GM23248 (cell line): ENCODE data around the gene GABRG3. TPM values are rescaled to one million over a fixed set of nuclear protein-coding genes. Genes with fewer than 3 reads are reported as not detected.

ENCODE experiments used
- DNase-seq: peaks from one replicate; pipeline ENCODE4 v3.0.0-alpha.2; 2015
- H2AFZ ChIP-seq: fragments of 200-600 bp; sonication (generic); 2 replicates; pipeline ENCODE4 v1.6.1; 2016; ENCODE audit warnings: antibody characterized with exemption
- H3F3A ChIP-seq: fragments of 200-600 bp; sonication (generic); 2 replicates; pipeline ENCODE4 v1.6.1; 2016; ENCODE audit warnings: mild to moderate bottlenecking, antibody characterized with exemption, mixed run types; ENCODE audit not compliant: insufficient read depth
- H3K27ac ChIP-seq: fragments of 200-600 bp; sonication (generic); 2 replicates; pipeline ENCODE4 v1.5.1; 2016; ENCODE audit warnings: mild to moderate bottlenecking
- H3K27me3 ChIP-seq: fragments of 200-600 bp; sonication (generic); replicated peaks from 2 replicates; pipeline ENCODE4 v1.6.1; 2016; ENCODE audit warnings: mild to moderate bottlenecking; ENCODE audit not compliant: insufficient read depth
- H3K36me3 ChIP-seq: fragments of 200-600 bp; sonication (generic); 2 replicates; pipeline ENCODE4 v1.6.1; 2016; ENCODE audit warnings: low read depth, mild to moderate bottlenecking
- H3K4me1 ChIP-seq: fragments of 200-600 bp; sonication (generic); 2 replicates; pipeline ENCODE4 v1.6.1; 2016; ENCODE audit warnings: mild to moderate bottlenecking; ENCODE audit not compliant: insufficient read depth
- H3K4me2 ChIP-seq: fragments of 200-600 bp; sonication (generic); one replicate; pipeline ENCODE4 v1.6.1; 2016; ENCODE audit warnings: mild to moderate bottlenecking; ENCODE audit not compliant: unreplicated experiment
- H3K4me3 ChIP-seq: fragments of 200-600 bp; sonication (generic); 2 replicates; pipeline ENCODE4 v1.5.1; 2016; ENCODE audit warnings: mild to moderate bottlenecking
- H3K79me2 ChIP-seq: fragments of 200-600 bp; sonication (generic); 2 replicates; pipeline ENCODE4 v1.6.1; 2016; ENCODE audit warnings: mild to moderate bottlenecking; ENCODE audit not compliant: insufficient read depth
- H3K9ac ChIP-seq: fragments of 200-600 bp; sonication (generic); 2 replicates; pipeline ENCODE4 v1.6.1; 2016; ENCODE audit warnings: mild to moderate bottlenecking
- H3K9me2 ChIP-seq: fragments of 200-600 bp; sonication (generic); 2 replicates; pipeline ENCODE4 v1.6.1; 2016; ENCODE audit warnings: mixed run types, mild to moderate bottlenecking, moderate library complexity; ENCODE audit not compliant: insufficient read depth
- H3K9me3 ChIP-seq: fragments of 200-600 bp; sonication (generic); one replicate; pipeline ENCODE4 v1.6.1; 2017; ENCODE audit warnings: low read depth
- H4K20me1 ChIP-seq: fragments of 200-600 bp; sonication (generic); 2 replicates; pipeline ENCODE4 v1.6.0; 2016; ENCODE audit not compliant: insufficient read depth
- EZH2 ChIP-seq: fragments of 200-600 bp; sonication (generic); IDR thresholded peaks from 2 replicates; pipeline ENCODE4 v1.6.1; 2018; ENCODE audit warnings: antibody characterized with exemption, mild to moderate bottlenecking; ENCODE audit not compliant: insufficient read depth, poor library complexity, severe bottlenecking
- EZH2phosphoT487 ChIP-seq: fragments of 200-600 bp; sonication (generic); IDR thresholded peaks from 2 replicates; pipeline ENCODE4 v1.6.1; 2018; ENCODE audit warnings: antibody characterized with exemption, moderate library complexity, mild to moderate bottlenecking, low read depth; ENCODE audit not compliant: insufficient read depth
- WGBS, 2 experiments: methylation state at CpG; one replicate each; pipeline ENCODE4 v1.1.6; 2015 to 2017; ENCODE audit warnings: low lambda C conversion rate in 2 of 2, low coverage in 1 of 2; ENCODE audit errors: missing lambda C conversion rate in 2 of 2; 5-methylcytosine and 5-hydroxymethylcytosine counted together
- in situ Hi-C: fragments of 300-500 bp; cut with MboI; formaldehyde crosslinking; loops from 2 replicates; pipeline ENCODE4 v1.15.0; 2020
- polyA plus RNA-seq: library from polyadenylated mRNA; unstranded; fragments of >200 nt; fragmentation: Nextera tagmentation; extraction: Ambion mirVana; gene quantifications from 2 replicates; pipeline ENCODE4 v1.2.1, GENCODE V29; 2016
- total RNA-seq: library from RNA; depleted of rRNA; stranded (reverse); fragments of >200 nt; shearing (Covaris generic); gene quantifications from 2 replicates; pipeline ENCODE4 v1.2.3, GENCODE V29; 2014

GABRG3 gene
- total and polyA plus RNA-seq, 2 experiments from 2014 or later: not detected

DNA sequence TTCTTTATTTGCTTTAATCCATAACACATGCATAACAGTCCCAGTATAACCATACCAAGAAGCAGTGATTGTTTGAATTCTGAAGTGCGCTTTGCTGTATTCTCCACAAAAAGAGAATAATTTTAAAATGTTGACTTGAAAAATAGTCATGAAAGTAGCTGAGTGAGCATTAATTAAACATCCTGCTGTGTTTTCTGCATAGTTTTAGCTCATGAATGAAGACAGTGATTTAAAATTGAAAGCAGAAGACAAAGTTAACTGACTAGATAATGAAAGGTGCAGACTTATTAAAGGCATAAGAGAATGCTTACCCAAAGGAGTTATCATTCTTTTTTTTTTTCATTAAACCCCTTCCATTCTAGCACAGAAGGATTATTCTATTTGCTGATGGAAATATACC lies 143.5 kb downstream of the GABRG3 start:
- Histone ChIP-seq H3K4me2 (no peak overlapping the region), H3K79me2 (no peaks in the 10 kb centered on the region), H3K9me3 (no peaks in the 10 kb centered on the region), H3K9ac (no peak overlapping the region), H3K4me1 (no peaks in the 10 kb centered on the region), H3K9me2 (no peaks in the 10 kb centered on the region), H2AFZ (no peak overlapping the region), H3K27me3 (no peaks in the 10 kb centered on the region), H4K20me1 (no peaks in the 10 kb centered on the region), H3F3A (no peaks in the 10 kb centered on the region), H3K4me3 (no peak overlapping the region), H3K36me3 (no peaks in the 10 kb centered on the region), H3K27ac (no peak overlapping the region)
- DNase-seq: no peak
- WGBS, 2 experiments: 80 to 88% methylated on average over 1 of the region's 1 CpG
- in situ Hi-C loops: no loop called here
- no peak for TF ChIP-seq EZH2

- Histone ChIP-seq H4K20me1 (no peaks in the 10 kb centered on the region), H3K36me3 (no peaks in the 10 kb centered on the region), H3K9me2 (0 out of 2 replicates have a peak, but pooled peaks cover 4% of the 10 kb centered on the region), H3K4me3 (no peak overlapping the region), H3K9me3 (no peaks in the 10 kb centered on the region), H3K9ac (no peak overlapping the region), H3K27ac (no peak overlapping the region), H3F3A (no peaks in the 10 kb centered on the region), H3K4me2 (no peak overlapping the region), H3K27me3 (no peaks in the 10 kb centered on the region), H3K4me1 (no peaks in the 10 kb centered on the region), H2AFZ (no peak overlapping the region), H3K79me2 (no peaks in the 10 kb centered on the region)
- in situ Hi-C loops: no loop called here
- no peak for TF ChIP-seq EZH2phosphoT487
- no peak for TF ChIP-seq EZH2
- WGBS, 2 experiments: 2% methylated on average over 5 of the region's 5 CpGs
- DNase-seq: no peak
Observed at GRCh38 chr15:27119695-27120266, 148.8 kb downstream of the GABRG3 start.

DNA sequence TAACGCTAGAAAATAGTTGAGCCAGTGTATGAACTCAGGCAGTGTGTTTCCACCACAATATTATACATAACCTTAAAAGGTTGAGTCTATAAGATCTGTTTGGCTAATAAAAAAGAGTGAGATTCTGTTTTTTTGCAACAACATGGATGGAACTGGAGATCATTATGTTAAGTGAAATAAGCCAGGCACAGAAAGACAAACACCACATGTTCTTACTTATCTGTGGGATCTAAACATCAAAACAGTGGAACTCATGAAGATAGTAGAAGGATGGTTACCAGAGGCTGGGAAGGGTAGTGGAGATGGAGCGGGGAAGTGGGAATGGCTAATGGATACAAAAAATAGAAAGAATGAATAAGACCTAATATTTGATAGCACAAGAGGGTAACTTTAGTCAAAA lies 150.7 kb downstream of the GABRG3 start:
- no peak overlapping the region for H2AFZ ChIP-seq
- H4K20me1 ChIP-seq: no peaks in the 10 kb centered on the region
- H3F3A ChIP-seq: no peaks in the 10 kb centered on the region
- no peak overlapping the region for H3K4me3 ChIP-seq
- in situ Hi-C loops: no loop called here
- DNase-seq: no peak
- H3K4me1 ChIP-seq: no peaks in the 10 kb centered on the region
- no peak overlapping the region for H3K4me2 ChIP-seq
- 0 out of 2 replicates have a peak, but pooled peaks cover 4% of the 10 kb centered on the region for H3K9me2 ChIP-seq
- H3K9ac ChIP-seq: no peak overlapping the region
- H3K36me3 ChIP-seq: no peaks in the 10 kb centered on the region
- WGBS, 2 experiments: 37 to 44% methylated on average over 2 of the region's 2 CpGs
- no peaks in the 10 kb centered on the region for H3K27me3 ChIP-seq
- no peak for TF ChIP-seq EZH2
- TF ChIP-seq EZH2phosphoT487: no peak
- no peaks in the 10 kb centered on the region for H3K9me3 ChIP-seq
- no peaks in the 10 kb centered on the region for H3K79me2 ChIP-seq
- no peak overlapping the region for H3K27ac ChIP-seq

DNA sequence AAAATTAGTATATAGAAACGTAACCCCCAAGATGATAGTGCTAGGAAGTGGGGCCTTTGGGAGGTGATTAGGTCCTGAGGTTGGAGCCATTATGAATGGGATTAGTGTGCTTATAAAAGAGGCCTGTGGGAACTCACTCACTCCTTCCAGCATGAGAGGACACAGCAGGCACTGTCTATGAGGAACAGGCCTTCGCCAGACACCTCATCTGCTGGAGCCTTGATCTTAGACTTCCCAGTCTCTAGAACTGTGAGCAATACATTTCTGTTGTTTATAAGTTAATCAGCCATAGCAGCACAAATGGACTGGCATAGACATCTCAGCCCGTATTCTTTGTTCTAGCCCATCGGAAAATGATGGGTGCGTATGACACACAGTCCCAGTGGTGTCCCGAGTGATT lies 152.3 kb downstream of the GABRG3 start:
- DNase-seq: no peak
- no peaks in the 10 kb centered on the region for H3K79me2 ChIP-seq
- H4K20me1 ChIP-seq: no peaks in the 10 kb centered on the region
- H2AFZ ChIP-seq: no peak overlapping the region
- in situ Hi-C loops: no loop called here
- H3K4me2 ChIP-seq: no peak overlapping the region
- no peak overlapping the region for H3K27ac ChIP-seq
- no peaks in the 10 kb centered on the region for H3K4me1 ChIP-seq
- H3K9me3 ChIP-seq: no peaks in the 10 kb centered on the region
- no peaks in the 10 kb centered on the region for H3K27me3 ChIP-seq
- no peak overlapping the region for H3K9ac ChIP-seq
- H3K36me3 ChIP-seq: no peaks in the 10 kb centered on the region
- no peak for TF ChIP-seq EZH2phosphoT487
- no peak for TF ChIP-seq EZH2
- H3K9me2 ChIP-seq: 0 out of 2 replicates have a peak, but pooled peaks cover 4% of the 10 kb centered on the region
- WGBS, 2 experiments: 48 to 54% methylated on average over 6 of the region's 6 CpGs
- no peak overlapping the region for H3K4me3 ChIP-seq
- no peaks in the 10 kb centered on the region for H3F3A ChIP-seq

GRCh38 chr15:27123808-27124207 lies 152.8 kb downstream of the GABRG3 start:
- Histone ChIP-seq H3K9ac (no peak overlapping the region), H3K9me2 (0 out of 2 replicates have a peak, but pooled peaks cover 4% of the 10 kb centered on the region), H3K9me3 (no peaks in the 10 kb centered on the region), H3K27ac (no peak overlapping the region), H2AFZ (no peak overlapping the region), H3F3A (no peaks in the 10 kb centered on the region), H3K27me3 (no peaks in the 10 kb centered on the region), H3K36me3 (no peaks in the 10 kb centered on the region), H4K20me1 (no peaks in the 10 kb centered on the region), H3K79me2 (no peaks in the 10 kb centered on the region), H3K4me2 (no peak overlapping the region), H3K4me1 (no peaks in the 10 kb centered on the region), H3K4me3 (no peak overlapping the region)
- TF ChIP-seq EZH2phosphoT487 (no peak), EZH2 (no peak)
- in situ Hi-C loops: no loop called here
- peak; percentile 17 for DNase-seq
- WGBS, 2 experiments: 28 to 40% methylated on average over 7 of the region's 7 CpGs
